ENCODE data around the gene DHRS2. TPM values are rescaled to one million over a fixed set of nuclear protein-coding genes. Genes with fewer than 3 reads are reported as not detected.

The DHRS2 gene
- total RNA-seq, 1 experiment from 2014 or later: 21.3 TPM

DNA sequence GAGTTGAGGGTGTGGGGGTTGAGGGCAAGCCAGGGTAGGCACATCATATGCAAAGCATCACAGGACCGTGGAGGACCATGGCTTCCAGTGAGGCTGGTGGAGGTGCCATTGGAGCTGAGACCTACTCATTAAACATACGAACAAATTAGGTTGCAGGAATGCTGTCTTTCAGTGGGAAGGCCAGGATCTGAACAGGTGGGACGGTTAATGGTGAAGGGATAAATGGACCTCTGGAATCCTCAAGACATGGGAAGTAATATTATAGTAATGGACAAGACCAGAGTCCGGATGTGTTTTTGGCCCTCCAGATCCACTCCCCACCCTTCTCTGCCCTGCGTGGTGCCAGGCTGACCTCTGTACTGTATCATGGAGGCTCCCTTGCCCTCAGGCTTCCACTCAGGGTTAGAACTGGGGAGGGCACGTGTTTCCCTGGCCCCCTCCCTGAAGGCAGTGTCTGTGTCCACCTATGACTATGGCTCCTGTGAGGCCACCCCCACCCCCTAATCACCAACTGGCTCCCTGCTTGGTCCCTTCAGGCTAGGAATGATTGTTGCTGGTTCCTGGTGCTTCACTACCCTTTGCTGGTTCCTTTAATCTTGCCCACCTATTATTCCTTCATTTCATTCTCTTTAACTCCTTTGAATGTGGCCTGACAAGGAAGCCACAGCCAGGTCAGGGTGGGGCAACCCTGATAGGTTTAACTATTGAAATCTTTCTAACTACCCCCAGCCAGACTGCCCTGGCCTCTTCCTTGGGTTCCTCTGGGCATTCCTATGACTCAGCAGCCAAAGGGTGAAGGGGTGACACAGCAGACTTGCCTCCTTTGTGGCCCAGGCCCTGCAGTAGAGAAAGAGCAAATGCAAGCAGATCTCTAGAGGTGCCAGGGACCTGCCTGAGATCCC lies 10.7 kb downstream of the DHRS2 start:
- H3K9me3 ChIP-seq: no peaks in the 10 kb centered on the region
- Mint-ChIP-seq H3K4me3 (ENCODE audit: unreplicated experiment) (no peak overlapping the region), H3K27me3 (ENCODE audit: insufficient read depth, unreplicated experiment) (peaks cover 3% of the 10 kb centered on the region), H3K36me3 (ENCODE audit: insufficient read depth, unreplicated experiment) (no peaks in the 10 kb centered on the region), H3K4me1 (ENCODE audit: low read depth, unreplicated experiment) (no peaks in the 10 kb centered on the region), H3K27ac (ENCODE audit: unreplicated experiment) (no peak overlapping the region), H3K9me3 (ENCODE audit: unreplicated experiment) (no peaks in the 10 kb centered on the region)
- H3K4me3 ChIP-seq (ENCODE audit: low read depth, low read length): no peak overlapping the region
- H3K4me1 ChIP-seq: no peaks in the 10 kb centered on the region
- no peaks in the 10 kb centered on the region for H3K36me3 ChIP-seq (ENCODE audit: control insufficient read depth, insufficient read depth, low read length)
- BruUV-seq (replicated peaks): no TSS peak
- CTCF ChIA-PET: interaction anchor here (1.0 kb wide), 1 partner anchor 57 kb away, joined by 3 read pairs; no protein-coding TSS in a partner anchor
- H3K27me3 ChIP-seq (replicated peaks; ENCODE audit: control insufficient read depth, insufficient read depth, low read length): no peaks in the 10 kb centered on the region
- intact Hi-C loops (cut with micrococcal nuclease; ENCODE audit: unreplicated experiment): no loop called here
- POLR2A ChIA-PET: no interaction called here
- TF ChIP-seq, protein P1, sequence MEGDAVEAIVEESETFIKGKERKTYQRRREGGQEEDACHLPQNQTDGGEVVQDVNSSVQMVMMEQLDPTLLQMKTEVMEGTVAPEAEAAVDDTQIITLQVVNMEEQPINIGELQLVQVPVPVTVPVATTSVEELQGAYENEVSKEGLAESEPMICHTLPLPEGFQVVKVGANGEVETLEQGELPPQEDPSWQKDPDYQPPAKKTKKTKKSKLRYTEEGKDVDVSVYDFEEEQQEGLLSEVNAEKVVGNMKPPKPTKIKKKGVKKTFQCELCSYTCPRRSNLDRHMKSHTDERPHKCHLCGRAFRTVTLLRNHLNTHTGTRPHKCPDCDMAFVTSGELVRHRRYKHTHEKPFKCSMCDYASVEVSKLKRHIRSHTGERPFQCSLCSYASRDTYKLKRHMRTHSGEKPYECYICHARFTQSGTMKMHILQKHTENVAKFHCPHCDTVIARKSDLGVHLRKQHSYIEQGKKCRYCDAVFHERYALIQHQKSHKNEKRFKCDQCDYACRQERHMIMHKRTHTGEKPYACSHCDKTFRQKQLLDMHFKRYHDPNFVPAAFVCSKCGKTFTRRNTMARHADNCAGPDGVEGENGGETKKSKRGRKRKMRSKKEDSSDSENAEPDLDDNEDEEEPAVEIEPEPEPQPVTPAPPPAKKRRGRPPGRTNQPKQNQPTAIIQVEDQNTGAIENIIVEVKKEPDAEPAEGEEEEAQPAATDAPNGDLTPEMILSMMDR (IDR thresholded peaks at IDR 0.05; ENCODE audit: insufficient read depth in 1 of 2, low read depth in 1 of 2, low read length in 1 of 2, severe bottlenecking in 1 of 2, unreplicated experiment in 1 of 2): no peak
- DNase-seq: no peak

DNA sequence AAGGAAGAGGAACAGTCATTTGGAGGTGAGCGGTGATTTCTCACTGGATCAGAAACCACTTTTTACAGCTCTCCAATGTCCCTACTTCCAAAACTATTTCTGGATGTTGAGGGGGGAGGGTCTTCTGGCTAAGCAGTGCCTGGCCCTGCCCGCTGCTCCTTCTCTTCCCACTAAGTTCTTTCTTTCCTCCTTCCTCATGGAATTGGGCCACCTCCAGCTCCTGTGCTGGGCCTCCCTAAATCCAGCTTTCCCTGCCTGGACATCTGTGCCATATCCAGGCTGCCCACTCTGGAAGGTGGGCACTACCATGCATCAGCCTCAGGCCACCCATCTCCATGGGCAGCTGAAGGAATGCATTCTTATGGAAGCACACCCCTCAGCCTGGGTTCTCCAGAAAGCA lies 11.5 kb downstream of the DHRS2 start:
- Mint-ChIP-seq H3K36me3 (ENCODE audit: insufficient read depth, unreplicated experiment) (no peaks in the 10 kb centered on the region), H3K27me3 (ENCODE audit: insufficient read depth, unreplicated experiment) (peaks cover 3% of the 10 kb centered on the region), H3K4me3 (ENCODE audit: unreplicated experiment) (no peak overlapping the region), H3K4me1 (ENCODE audit: low read depth, unreplicated experiment) (no peaks in the 10 kb centered on the region), H3K9me3 (ENCODE audit: unreplicated experiment) (no peaks in the 10 kb centered on the region), H3K27ac (ENCODE audit: unreplicated experiment) (no peak overlapping the region)
- no peaks in the 10 kb centered on the region for H3K4me1 ChIP-seq
- H3K9me3 ChIP-seq: no peaks in the 10 kb centered on the region
- DNase-seq: no peak
- intact Hi-C loops (cut with micrococcal nuclease; ENCODE audit: unreplicated experiment): no loop called here
- H3K36me3 ChIP-seq (ENCODE audit: control insufficient read depth, insufficient read depth, low read length): no peaks in the 10 kb centered on the region
- ChIA-PET CTCF (no interaction called here), POLR2A (no interaction called here)
- no peaks in the 10 kb centered on the region for H3K27me3 ChIP-seq (replicated peaks; ENCODE audit: control insufficient read depth, insufficient read depth, low read length)
- BruUV-seq (replicated peaks): no TSS peak
- H3K4me3 ChIP-seq (ENCODE audit: low read depth, low read length): no peak overlapping the region
- TF ChIP-seq, protein P1 (IDR thresholded peaks at IDR 0.05; ENCODE audit: insufficient read depth in 1 of 2, low read depth in 1 of 2, low read length in 1 of 2, severe bottlenecking in 1 of 2, unreplicated experiment in 1 of 2): no peak

DNA sequence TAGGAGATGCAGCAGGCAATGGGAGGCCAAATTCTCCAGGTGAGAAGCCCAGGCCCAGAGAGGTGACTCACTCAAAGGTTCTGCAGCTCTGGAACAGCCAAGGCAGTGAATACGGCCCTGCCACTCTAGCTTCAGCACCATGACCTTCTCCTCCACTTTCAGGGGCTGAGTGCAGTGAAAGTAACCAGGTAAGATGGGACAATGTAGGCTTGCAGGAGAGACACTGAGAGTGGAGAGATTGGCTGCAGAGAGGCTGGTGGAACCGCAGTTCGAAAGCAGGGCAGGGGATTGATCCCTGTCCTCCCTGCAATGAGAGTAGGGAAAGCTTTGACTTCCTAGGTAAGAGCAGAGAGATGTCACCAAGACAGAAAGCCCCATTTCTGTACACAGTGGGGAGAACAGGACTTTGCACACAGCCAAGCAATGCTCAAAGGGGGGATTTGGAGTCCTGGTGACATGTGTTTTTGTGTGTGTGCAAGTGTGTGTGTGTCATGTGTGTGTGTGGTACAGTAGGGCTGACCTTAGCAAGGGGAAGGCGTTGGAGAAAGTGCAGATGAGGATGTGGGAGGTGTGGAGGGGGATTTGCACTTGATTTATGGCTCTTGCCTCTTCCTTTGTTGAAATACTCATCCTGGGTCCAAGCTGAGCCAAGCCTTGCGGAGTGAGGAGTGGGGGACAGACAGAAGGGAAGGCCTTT lies 12.7 kb downstream of the DHRS2 start:
- peaks cover 3% of the 10 kb centered on the region for H3K27me3 Mint-ChIP-seq (ENCODE audit: insufficient read depth, unreplicated experiment)
- ChIA-PET CTCF (interaction anchor here (0.7 to 1.0 kb wide), 2 partner anchors 17 to 261 kb away, joined by 3 to 4 read pairs; no protein-coding TSS in a partner anchor), POLR2A (no interaction called here)
- no peaks in the 10 kb centered on the region for H3K4me1 Mint-ChIP-seq (ENCODE audit: low read depth, unreplicated experiment)
- BruUV-seq (replicated peaks): no TSS peak
- TF ChIP-seq, protein P1 (IDR thresholded peaks at IDR 0.05; ENCODE audit: insufficient read depth in 1 of 2, low read depth in 1 of 2, low read length in 1 of 2, severe bottlenecking in 1 of 2, unreplicated experiment in 1 of 2): no peak
- H3K4me3 ChIP-seq (ENCODE audit: low read depth, low read length): no peak overlapping the region
- no peak overlapping the region for H3K4me3 Mint-ChIP-seq (ENCODE audit: unreplicated experiment)
- H3K9me3 ChIP-seq: no peaks in the 10 kb centered on the region
- no peaks in the 10 kb centered on the region for H3K36me3 Mint-ChIP-seq (ENCODE audit: insufficient read depth, unreplicated experiment)
- H3K27me3 ChIP-seq (replicated peaks; ENCODE audit: control insufficient read depth, insufficient read depth, low read length): no peaks in the 10 kb centered on the region
- H3K27ac Mint-ChIP-seq (ENCODE audit: unreplicated experiment): no peak overlapping the region
- H3K9me3 Mint-ChIP-seq (ENCODE audit: unreplicated experiment): no peaks in the 10 kb centered on the region
- H3K4me1 ChIP-seq: no peaks in the 10 kb centered on the region
- H3K36me3 ChIP-seq (ENCODE audit: control insufficient read depth, insufficient read depth, low read length): no peaks in the 10 kb centered on the region
- DNase-seq: no peak
- intact Hi-C loops (cut with micrococcal nuclease; ENCODE audit: unreplicated experiment): no loop called here

Data from Caco-2 (cell line).